Erythroblast (primary cell): Measurements from ENCODE around the gene ADAM12.

Experiments used
- GATA1 ChIP-seq: IDR thresholded peaks from 2 replicates; pipeline ENCODE4 v1.6.1; 2011; ENCODE audit warnings: low read depth, mild to moderate bottlenecking, control low read depth, low read length, moderate library complexity
- POLR2A ChIP-seq: IDR thresholded peaks from 2 replicates; pipeline ENCODE4 v1.6.1; 2011; ENCODE audit warnings: mild to moderate bottlenecking, low read length

- TF ChIP-seq POLR2A, result no peak
- no peak for TF ChIP-seq GATA1
These were observed 261.4 kb downstream of the ADAM12 start for GRCh38 chr10:126126866-126127265.
